PC-3 (cell line): ENCODE results near the gene TMEM14A. TPM values are rescaled to one million over a fixed set of nuclear protein-coding genes. Genes with fewer than 3 reads are reported as not detected.
"Not testable (repeated sequence)": the region's sequence is repeated elsewhere in the genome, so short reads cannot be mapped to it uniquely, and the experiment has no call there.

Experiments
- ATAC-seq: fragments of 200-7000 bp; cut with Tn5 transposase; 2 replicates; pipeline ENCODE4 v1.9.1; 2020; ENCODE audit warnings: mild to moderate bottlenecking, moderate library complexity
- BruUV-seq: library from RNA; stranded (reverse); fragments of 400-500 nt; replicated peaks from 2 replicates; lab custom pipeline; 2021; lab: Mats Ljungman, UMichigan
- CTCF ChIA-PET: fragments of 300-600 bp; sonication (Branson Sonifier 250); formaldehyde crosslinking; loops from one replicate; lab custom pipeline; 2022; ENCODE audit warnings: antibody characterized with exemption; lab: Charles Lee
- POLR2A ChIA-PET: fragments of 300-600 bp; sonication (Branson Sonifier 250); formaldehyde crosslinking; loops from one replicate; lab custom pipeline; 2022; ENCODE audit warnings: antibody characterized with exemption; ENCODE audit not compliant: unreplicated experiment; lab: Charles Lee
- DNase-seq: peaks from one replicate; pipeline ENCODE4 v3.0.0-alpha.2; 2015
- H2AFZ ChIP-seq: fragments of 300-600 bp; sonication (generic); 2 replicates; pipeline ENCODE4 v1.6.0; 2016; ENCODE audit warnings: antibody characterized with exemption, low read length
- H3F3A ChIP-seq: fragments of 300-600 bp; sonication (generic); one replicate; pipeline ENCODE4 v1.6.0; 2017; ENCODE audit warnings: antibody characterized with exemption, low read length, control low read depth, mild to moderate bottlenecking; ENCODE audit not compliant: unreplicated experiment
- H3K27ac ChIP-seq: fragments of 300-600 bp; sonication (generic); 2 replicates; pipeline ENCODE4 v1.5.1; 2016; ENCODE audit warnings: mild to moderate bottlenecking, low read length
- H3K27me3 ChIP-seq: fragments of 300-600 bp; sonication (generic); 2 replicates; pipeline ENCODE4 v1.6.1; 2016; ENCODE audit warnings: low read length, mixed read lengths
- H3K36me3 ChIP-seq: fragments of 300-600 bp; sonication (generic); 2 replicates; pipeline ENCODE4 v1.6.1; 2016; ENCODE audit warnings: low read depth, mixed run types, low read length, mixed read lengths
- H3K4me1 ChIP-seq: fragments of 300-600 bp; sonication (generic); 2 replicates; pipeline ENCODE4 v1.5.1; 2016; ENCODE audit warnings: low read length; ENCODE audit not compliant: insufficient read depth
- H3K4me2 ChIP-seq: fragments of 300-600 bp; sonication (generic); 2 replicates; pipeline ENCODE4 v1.6.0; 2016; ENCODE audit warnings: low read length
- H3K4me3 ChIP-seq: fragments of 300-600 bp; sonication (generic); 2 replicates; pipeline ENCODE4 v1.5.1; 2016; ENCODE audit warnings: mild to moderate bottlenecking, low read length, mixed read lengths
- H3K79me2 ChIP-seq: fragments of 300-600 bp; sonication (generic); 2 replicates; pipeline ENCODE4 v1.6.1; 2017; ENCODE audit warnings: low read length, mixed read lengths
- H3K9ac ChIP-seq: fragments of 300-600 bp; sonication (generic); 2 replicates; pipeline ENCODE4 v1.6.0; 2016; ENCODE audit warnings: mild to moderate bottlenecking, low read length
- H3K9me2 ChIP-seq: fragments of 300-600 bp; sonication (generic); replicated peaks from 2 replicates; pipeline ENCODE4 v1.6.1; 2016; ENCODE audit warnings: mixed run types, low read length, mixed read lengths
- H3K9me3 ChIP-seq: fragments of 300-600 bp; sonication (generic); 2 replicates; pipeline ENCODE4 v1.6.1; 2016; ENCODE audit warnings: low read length, mixed read lengths
- H4K20me1 ChIP-seq: fragments of 300-600 bp; sonication (generic); 2 replicates; pipeline ENCODE4 v1.6.1; 2016; ENCODE audit warnings: low read length, mixed read lengths
- EZH2 ChIP-seq: fragments of 300-600 bp; sonication (generic); IDR thresholded peaks from one replicate; pipeline ENCODE4 v1.6.1; 2017; ENCODE audit warnings: antibody characterized with exemption, mild to moderate bottlenecking, low read length; ENCODE audit not compliant: unreplicated experiment
- EZH2phosphoT487 ChIP-seq: fragments of 300-600 bp; sonication (generic); IDR thresholded peaks from 2 replicates; pipeline ENCODE4 v1.6.1; 2018; ENCODE audit warnings: mild to moderate bottlenecking, antibody characterized with exemption, low read length, borderline replicate concordance
- intact Hi-C: fragments of 100-400 bp; cut with micrococcal nuclease; formaldehyde crosslinking; loops from 2 replicates; pipeline ENCODE4 v1.9.0; 2023
- total RNA-seq: library from RNA; depleted of rRNA; stranded (reverse); fragments of >200 nt; gene quantifications from 2 replicates; pipeline ENCODE4 v1.2.3, GENCODE V29; 2014
- TF ChIP-seq, protein P1 (sequence below): fragments of 300-600 bp; sonication (generic); conservative IDR thresholded peaks from 2 replicates; pipeline ENCODE4 v1.5.1; 2017; ENCODE audit warnings: antibody characterized with exemption, low read depth, mild to moderate bottlenecking, low read length

TMEM14A gene
- total RNA-seq, 1 experiment from 2014 or later: 65.4 TPM

GRCh38 chr6:52654007-52654406, 16.9 kb upstream of the TMEM14A start:
- ATAC-seq (no peak), DNase-seq (no peak)
- CTCF ChIA-PET: no interaction called here
- Histone ChIP-seq H3K79me2 (no peaks in the 10 kb centered on the region), H3K27me3 (no peaks in the 10 kb centered on the region), H3F3A (no peaks in the 10 kb centered on the region), H2AFZ (no peak overlapping the region), H3K9ac (no peak overlapping the region), H3K4me1 (no peaks in the 10 kb centered on the region), H4K20me1 (no peaks in the 10 kb centered on the region), H3K36me3 (no peaks in the 10 kb centered on the region), H3K9me2 (no peaks in the 10 kb centered on the region), H3K27ac (no peak overlapping the region), H3K4me2 (no peak overlapping the region), H3K4me3 (no peak overlapping the region), H3K9me3 (no peaks in the 10 kb centered on the region)
- TF ChIP-seq, protein P1, sequence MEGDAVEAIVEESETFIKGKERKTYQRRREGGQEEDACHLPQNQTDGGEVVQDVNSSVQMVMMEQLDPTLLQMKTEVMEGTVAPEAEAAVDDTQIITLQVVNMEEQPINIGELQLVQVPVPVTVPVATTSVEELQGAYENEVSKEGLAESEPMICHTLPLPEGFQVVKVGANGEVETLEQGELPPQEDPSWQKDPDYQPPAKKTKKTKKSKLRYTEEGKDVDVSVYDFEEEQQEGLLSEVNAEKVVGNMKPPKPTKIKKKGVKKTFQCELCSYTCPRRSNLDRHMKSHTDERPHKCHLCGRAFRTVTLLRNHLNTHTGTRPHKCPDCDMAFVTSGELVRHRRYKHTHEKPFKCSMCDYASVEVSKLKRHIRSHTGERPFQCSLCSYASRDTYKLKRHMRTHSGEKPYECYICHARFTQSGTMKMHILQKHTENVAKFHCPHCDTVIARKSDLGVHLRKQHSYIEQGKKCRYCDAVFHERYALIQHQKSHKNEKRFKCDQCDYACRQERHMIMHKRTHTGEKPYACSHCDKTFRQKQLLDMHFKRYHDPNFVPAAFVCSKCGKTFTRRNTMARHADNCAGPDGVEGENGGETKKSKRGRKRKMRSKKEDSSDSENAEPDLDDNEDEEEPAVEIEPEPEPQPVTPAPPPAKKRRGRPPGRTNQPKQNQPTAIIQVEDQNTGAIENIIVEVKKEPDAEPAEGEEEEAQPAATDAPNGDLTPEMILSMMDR: no peak
- no peak for TF ChIP-seq EZH2
- TF ChIP-seq EZH2phosphoT487: no peak
- intact Hi-C loops: no loop called here
- POLR2A ChIA-PET: no interaction called here
- no TSS peak for BruUV-seq

- Histone ChIP-seq H3K4me2 (no peak overlapping the region), H3K9ac (no peak overlapping the region), H3K27ac (no peak overlapping the region), H3K27me3 (no peaks in the 10 kb centered on the region), H3K4me3 (no peak overlapping the region), H3K79me2 (no peaks in the 10 kb centered on the region), H4K20me1 (no peaks in the 10 kb centered on the region), H3K36me3 (no peaks in the 10 kb centered on the region), H3F3A (no peaks in the 10 kb centered on the region), H2AFZ (no peak overlapping the region), H3K9me3 (no peaks in the 10 kb centered on the region), H3K4me1 (no peaks in the 10 kb centered on the region), H3K9me2 (no peaks in the 10 kb centered on the region)
- intact Hi-C loops: no loop called here
- ChIA-PET POLR2A (no interaction called here), CTCF (no interaction called here)
- DNase-seq: no peak
- ATAC-seq: no peak
- BruUV-seq: no TSS peak
- no peak for TF ChIP-seq EZH2
- TF ChIP-seq, protein P1: no peak
- no peak for TF ChIP-seq EZH2phosphoT487
Observed at GRCh38 chr6:52654592-52654991, 16.3 kb upstream of the TMEM14A start.

GRCh38 chr6:52655941-52656340, 15.0 kb upstream of the TMEM14A start:
- ATAC-seq, DNase-seq, H2AFZ ChIP-seq, H3K27ac ChIP-seq, H3K9me3 ChIP-seq, POLR2A ChIA-PET, intact Hi-C loops, H3K79me2 ChIP-seq, H4K20me1 ChIP-seq, H3K9ac ChIP-seq, BruUV-seq, H3F3A ChIP-seq, CTCF ChIA-PET, H3K4me2 ChIP-seq, H3K4me1 ChIP-seq, H3K4me3 ChIP-seq, H3K36me3 ChIP-seq, H3K27me3 ChIP-seq, H3K9me2 ChIP-seq: not testable (repeated sequence)
